Measurements from ENCODE around the gene MRPL27.

Gene MRPL27

DNA sequence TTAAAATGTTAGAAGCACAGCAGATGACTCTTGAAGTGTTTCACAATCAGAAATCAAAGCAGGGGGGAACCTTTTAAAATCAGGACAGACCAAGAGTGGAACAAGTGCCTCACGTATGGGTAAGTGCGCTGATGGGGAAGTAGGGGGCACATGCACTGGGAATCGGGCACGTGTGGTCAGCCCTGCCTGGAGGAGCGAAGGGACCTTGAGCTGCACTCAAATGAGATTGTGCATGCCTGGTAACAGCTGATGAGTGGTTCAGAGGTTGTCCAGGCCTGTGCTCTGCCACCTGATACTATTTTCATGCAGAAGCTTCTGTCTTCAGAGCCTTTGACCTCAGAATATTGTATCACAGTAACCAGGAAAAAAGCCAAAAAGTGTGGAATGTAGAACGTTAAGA, 40.8 kb downstream of the MRPL27 start:
- TF ChIP-seq, protein P1, sequence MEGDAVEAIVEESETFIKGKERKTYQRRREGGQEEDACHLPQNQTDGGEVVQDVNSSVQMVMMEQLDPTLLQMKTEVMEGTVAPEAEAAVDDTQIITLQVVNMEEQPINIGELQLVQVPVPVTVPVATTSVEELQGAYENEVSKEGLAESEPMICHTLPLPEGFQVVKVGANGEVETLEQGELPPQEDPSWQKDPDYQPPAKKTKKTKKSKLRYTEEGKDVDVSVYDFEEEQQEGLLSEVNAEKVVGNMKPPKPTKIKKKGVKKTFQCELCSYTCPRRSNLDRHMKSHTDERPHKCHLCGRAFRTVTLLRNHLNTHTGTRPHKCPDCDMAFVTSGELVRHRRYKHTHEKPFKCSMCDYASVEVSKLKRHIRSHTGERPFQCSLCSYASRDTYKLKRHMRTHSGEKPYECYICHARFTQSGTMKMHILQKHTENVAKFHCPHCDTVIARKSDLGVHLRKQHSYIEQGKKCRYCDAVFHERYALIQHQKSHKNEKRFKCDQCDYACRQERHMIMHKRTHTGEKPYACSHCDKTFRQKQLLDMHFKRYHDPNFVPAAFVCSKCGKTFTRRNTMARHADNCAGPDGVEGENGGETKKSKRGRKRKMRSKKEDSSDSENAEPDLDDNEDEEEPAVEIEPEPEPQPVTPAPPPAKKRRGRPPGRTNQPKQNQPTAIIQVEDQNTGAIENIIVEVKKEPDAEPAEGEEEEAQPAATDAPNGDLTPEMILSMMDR (IDR thresholded peaks at IDR 0.05) = no peak
- H3K36me3 ChIP-seq = no peaks in the 10 kb centered on the region
- H3K27me3 ChIP-seq = peaks cover 44% of the 10 kb centered on the region

DNA sequence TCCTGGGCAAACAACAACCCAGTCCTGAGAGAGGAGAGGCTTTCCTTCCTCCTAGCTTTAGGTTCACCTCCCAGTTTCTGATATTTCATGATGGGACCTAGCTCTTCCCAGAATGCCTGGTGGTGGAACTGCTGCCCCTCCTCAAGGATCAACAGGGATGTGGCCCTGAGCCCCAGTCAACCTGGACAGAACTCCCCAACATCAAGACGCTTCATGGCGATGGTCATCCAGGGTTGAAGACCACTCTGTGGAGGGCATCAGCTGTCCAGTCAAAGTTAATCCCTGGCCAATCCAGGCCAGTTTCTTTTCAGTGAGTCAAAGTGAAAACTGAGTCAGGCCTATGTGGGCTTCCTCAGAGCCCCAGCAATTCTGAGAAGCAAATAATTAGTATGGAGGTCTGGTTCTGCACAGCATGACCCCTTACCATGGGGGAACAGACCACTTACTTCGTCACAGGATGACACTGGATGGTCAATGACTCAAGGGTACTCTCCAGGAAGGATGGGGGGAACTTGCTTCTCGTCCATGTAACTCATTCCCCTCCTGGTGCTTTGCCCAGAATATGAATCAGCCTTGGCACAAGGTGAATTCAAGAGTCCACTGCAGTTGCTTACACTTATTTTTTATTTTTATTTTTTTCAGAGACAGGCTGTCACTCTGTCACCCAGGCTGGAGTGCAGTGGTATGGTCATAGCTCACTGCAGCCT, 41.7 kb downstream of the MRPL27 start:
- H3K4me3 ChIP-seq (ENCODE audit: low read depth in 1 of 2, low read length in 1 of 2) = no peak overlapping the region
- H3K27ac ChIP-seq = no peak overlapping the region
- peaks cover 44% of the 10 kb centered on the region for H3K27me3 ChIP-seq
- peaks cover 0 to 5% of the 10 kb centered on the region in 2 experiments for H3K4me1 ChIP-seq (ENCODE audit: control insufficient read depth in 1 of 2, insufficient read depth in 1 of 2, low read depth in 1 of 2, low read length in 1 of 2)
- no peaks in the 10 kb centered on the region for H3K9me3 ChIP-seq
- TF ChIP-seq, protein P1 (IDR thresholded peaks at IDR 0.05) = no peak
- no peaks in the 10 kb centered on the region for H3K36me3 ChIP-seq

More for the DNA sequence above, 40.8 kb downstream of the MRPL27 start:
- Histone ChIP-seq H3K27ac (no peak overlapping the region), H3K9me3 (no peaks in the 10 kb centered on the region), H3K4me3 (ENCODE audit: low read depth in 1 of 2, low read length in 1 of 2) (no peak overlapping the region), H3K4me1 (ENCODE audit: control insufficient read depth in 1 of 2, insufficient read depth in 1 of 2, low read depth in 1 of 2, low read length in 1 of 2) (peaks cover 0 to 5% of the 10 kb centered on the region in 2 experiments)

DNA sequence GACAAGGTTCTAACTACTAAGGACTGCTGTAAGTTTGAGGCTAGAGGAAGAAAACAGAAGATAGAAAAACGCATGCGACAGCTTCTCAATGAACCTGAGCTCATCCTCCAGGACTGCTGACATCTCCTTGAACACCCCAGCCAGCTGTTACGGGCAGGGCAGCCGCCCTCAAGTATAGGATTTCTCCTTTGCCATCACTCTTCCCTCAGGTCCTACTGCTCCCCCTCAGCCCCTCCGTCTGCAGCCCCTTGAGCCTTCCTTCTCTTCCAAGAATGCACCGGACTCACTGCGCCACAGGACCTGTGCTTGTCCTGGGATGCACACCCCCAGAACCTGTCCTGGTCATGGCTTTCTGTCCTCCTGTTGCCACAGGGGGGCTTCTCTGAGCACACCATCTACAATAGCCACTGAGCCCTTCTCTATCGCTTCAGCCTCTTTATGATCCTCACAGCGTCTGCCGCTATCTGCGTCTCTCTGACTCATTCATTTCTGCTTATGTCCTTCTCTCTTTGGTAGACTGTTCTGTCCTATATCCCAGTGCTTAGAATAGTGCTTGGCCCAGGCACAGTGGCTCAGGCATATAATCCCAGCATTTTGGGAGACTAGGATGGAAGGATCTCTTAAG, 42.7 kb downstream of the MRPL27 start:
- Histone ChIP-seq H3K27me3 (peaks cover 44% of the 10 kb centered on the region), H3K36me3 (no peaks in the 10 kb centered on the region), H3K4me3 (ENCODE audit: low read depth in 1 of 2, low read length in 1 of 2) (no peak overlapping the region), H3K4me1 (ENCODE audit: control insufficient read depth in 1 of 2, insufficient read depth in 1 of 2, low read depth in 1 of 2, low read length in 1 of 2) (peaks cover 0 to 5% of the 10 kb centered on the region in 2 experiments), H3K9me3 (no peaks in the 10 kb centered on the region), H3K27ac (no peak overlapping the region)
- TF ChIP-seq, protein P1 (IDR thresholded peaks at IDR 0.05) = no peak

DNA sequence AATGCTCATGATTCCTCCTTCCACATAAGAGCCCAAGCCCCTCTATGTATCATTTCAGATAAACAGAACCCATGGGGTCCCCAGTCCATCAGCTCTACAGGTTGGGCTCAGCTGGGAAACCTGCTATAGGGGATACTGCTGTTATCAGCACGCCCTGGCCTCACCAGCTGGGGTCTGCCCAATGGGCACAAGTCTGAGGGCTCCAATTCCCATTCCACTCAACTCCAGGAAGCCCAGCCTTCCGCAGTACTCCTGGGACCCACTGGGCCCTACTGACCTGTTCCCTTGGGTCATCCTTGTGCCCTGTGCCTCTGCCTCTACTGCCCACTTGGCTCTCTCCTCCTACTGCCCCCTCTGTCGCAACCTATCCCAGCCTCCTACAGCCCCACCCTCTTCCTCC, 43.3 kb downstream of the MRPL27 start:
- H3K4me3 ChIP-seq (ENCODE audit: low read depth in 1 of 2, low read length in 1 of 2) = no peak overlapping the region
- peaks cover 0 to 5% of the 10 kb centered on the region in 2 experiments for H3K4me1 ChIP-seq (ENCODE audit: control insufficient read depth in 1 of 2, insufficient read depth in 1 of 2, low read depth in 1 of 2, low read length in 1 of 2)
- H3K27me3 ChIP-seq = peaks cover 38% of the 10 kb centered on the region
- TF ChIP-seq, protein P1 (IDR thresholded peaks at IDR 0.05) = no peak
- no peaks in the 10 kb centered on the region for H3K36me3 ChIP-seq
- H3K9me3 ChIP-seq = no peaks in the 10 kb centered on the region
- no peak overlapping the region for H3K27ac ChIP-seq

DNA sequence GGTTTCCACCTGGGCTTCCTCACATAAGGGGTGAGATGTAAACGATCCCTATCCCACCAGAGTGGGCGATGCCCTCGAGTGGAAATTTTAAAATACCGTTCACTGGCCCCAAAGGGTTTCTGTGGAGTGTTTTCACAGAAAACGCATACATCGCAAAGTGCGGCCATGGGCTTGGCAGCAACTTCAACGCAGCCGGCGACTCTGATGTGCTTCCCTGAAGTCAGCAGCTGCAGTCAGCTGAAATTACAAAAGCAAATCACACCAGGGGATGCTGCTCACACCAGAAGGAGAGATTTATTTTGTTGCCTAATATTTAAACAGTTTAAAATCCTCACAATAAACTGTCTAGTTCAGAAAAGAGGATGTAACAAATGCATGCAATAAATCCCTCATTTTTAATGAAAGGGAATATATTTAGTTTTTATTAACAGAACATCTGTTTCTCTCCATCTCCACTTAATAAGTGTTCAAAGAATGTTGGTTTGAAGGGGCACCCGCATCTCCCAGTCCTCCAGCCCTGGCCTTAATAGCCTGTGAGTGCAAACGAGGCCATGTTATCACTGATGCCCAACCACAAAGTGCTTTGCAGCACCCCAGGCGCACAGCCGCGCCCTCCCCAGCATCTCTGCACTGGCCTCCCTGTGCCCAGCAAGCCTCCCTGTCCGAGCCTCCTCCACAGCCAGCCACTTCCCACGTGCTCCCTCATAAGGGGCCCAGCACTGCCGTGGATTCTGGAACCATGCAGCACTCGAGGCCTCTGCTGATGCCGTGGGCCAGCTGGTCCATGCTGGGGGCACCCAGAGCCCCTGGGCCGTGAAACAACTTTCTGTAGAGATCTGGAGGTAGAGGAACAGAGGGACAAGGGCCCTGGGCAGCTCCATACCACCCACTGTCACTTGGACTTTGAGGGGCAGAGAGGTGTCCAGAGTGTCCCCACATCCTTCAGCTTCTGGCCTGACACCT, 44.3 kb downstream of the MRPL27 start:
- H3K27me3 ChIP-seq = peaks cover 30% of the 10 kb centered on the region
- H3K27ac ChIP-seq = no peak overlapping the region
- H3K36me3 ChIP-seq = no peaks in the 10 kb centered on the region
- peaks cover 0 to 5% of the 10 kb centered on the region in 2 experiments for H3K4me1 ChIP-seq (ENCODE audit: control insufficient read depth in 1 of 2, insufficient read depth in 1 of 2, low read depth in 1 of 2, low read length in 1 of 2)
- TF ChIP-seq, protein P1 (IDR thresholded peaks at IDR 0.05) = no peak
- H3K4me3 ChIP-seq (ENCODE audit: low read depth in 1 of 2, low read length in 1 of 2) = no peak overlapping the region
- no peaks in the 10 kb centered on the region for H3K9me3 ChIP-seq
